Measurements from ENCODE around the gene H2AZ1.

The H2AZ1 gene

DNA sequence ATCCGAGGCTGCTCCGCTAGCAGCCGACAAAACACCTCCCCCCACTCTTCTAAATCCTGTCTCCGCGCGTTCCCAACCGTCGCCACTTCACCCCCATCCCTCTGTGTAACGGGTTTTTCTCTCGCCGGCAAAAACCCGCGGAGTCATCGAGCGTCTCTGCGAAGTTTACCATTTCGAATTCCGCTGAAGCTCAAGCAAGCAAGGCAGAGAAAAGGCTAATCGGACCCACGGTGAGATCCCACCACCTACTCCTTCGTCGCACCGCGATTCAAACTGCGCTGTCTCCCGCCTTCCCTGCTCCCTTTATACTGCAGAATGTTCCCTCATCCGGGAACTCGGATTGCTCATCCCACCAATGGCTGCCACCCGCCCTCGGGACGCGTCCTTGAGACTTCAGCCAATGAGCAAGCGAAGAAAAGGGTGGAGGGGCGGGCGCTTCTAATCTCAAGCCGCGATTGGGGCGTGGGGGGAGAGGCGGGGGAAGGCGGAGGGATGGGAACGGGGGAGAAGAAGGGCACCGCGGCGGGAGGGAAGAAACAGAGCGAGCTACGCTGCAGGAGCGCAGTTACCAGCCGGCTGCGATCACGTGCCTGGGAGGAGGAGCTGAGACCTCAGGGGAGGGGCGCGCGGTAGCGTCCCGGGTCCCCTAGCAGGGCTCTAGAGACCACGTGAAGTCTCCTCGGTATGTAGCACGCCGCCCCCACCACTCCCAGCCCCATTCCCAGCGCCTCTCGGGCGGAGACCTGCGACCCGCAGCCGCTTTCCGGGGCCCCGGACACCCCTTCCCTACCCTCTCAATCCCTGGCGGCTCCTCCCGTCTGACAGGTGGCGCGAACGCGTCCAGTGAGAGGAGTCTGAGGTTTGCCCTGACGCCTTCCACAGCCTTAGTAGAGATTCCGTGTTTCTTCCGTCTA, at the start of gene H2AZ1:
Gene H2AZ1, minus strand, starts transcription at position 277 of the 914 bp plus-strand sequence. Its CDS starts 105 bp downstream, at position 172.
- Histone ChIP-seq H3K36me3 (ENCODE audit: control insufficient read depth, insufficient read depth, low read length) (peaks cover 17% of the 10 kb centered on the region), H3K9me3 (ENCODE audit: control insufficient read depth, insufficient read depth, low read depth, low read length) (no peaks in the 10 kb centered on the region), H3K4me3 (ENCODE audit: low read depth, low read length) (peak within 1 kb of the TSS; percentile 75), H3K9ac (ENCODE audit: low read length) (peak within 1 kb of the TSS; percentile 98), H3K27me3 (ENCODE audit: control insufficient read depth, insufficient read depth, low read length) (no peaks in the 10 kb centered on the region), H3K4me1 (ENCODE audit: control insufficient read depth, insufficient read depth, low read length) (peaks cover 20% of the 10 kb centered on the region), H3K27ac (ENCODE audit: low read depth, low read length) (peak within 1 kb of the TSS; percentile 83)

DNA sequence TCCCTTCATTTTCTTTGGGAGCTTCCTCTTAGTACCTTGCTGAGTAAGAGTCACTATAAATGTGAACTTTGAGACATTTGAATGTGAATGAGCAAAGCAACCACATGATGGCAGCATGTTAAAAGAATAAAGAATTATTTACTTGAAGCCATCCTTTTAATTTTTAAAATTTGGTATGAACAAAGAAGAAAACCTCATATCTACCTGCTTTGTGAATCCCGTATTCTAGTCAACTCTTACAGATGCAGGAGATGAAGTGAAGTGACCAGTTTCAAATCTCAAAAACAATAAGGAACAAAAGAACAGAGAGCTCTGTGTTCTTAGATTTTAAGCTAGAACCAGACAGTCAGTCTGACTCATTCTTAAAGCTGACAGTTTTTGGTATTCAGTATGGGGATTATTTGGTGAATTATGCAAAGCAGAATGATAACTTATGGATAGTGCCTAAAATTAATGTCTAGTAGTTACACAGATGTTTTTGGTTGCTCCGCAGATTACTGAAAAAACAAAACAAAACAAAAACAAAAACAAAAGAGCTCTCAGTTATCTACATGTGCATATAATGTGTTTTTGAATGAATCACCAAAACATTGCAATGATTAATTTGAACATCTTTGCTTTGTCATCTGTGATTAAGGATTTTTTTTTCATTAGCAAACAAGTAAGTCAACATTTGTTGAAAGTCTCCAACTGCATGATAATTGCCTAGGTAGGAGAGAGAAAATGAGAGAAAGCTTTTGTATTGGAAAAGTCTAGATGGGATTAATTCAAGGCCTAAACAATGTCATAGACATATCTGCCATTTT, 48.2 kb upstream of the H2AZ1 start:
- no peak overlapping the region for H3K4me3 ChIP-seq (ENCODE audit: low read depth, low read length)
- H3K27ac ChIP-seq (ENCODE audit: low read depth, low read length): no peak overlapping the region
- no peaks in the 10 kb centered on the region for H3K4me1 ChIP-seq (ENCODE audit: control insufficient read depth, insufficient read depth, low read length)
- no peaks in the 10 kb centered on the region for H3K27me3 ChIP-seq (ENCODE audit: control insufficient read depth, insufficient read depth, low read length)
- H3K9me3 ChIP-seq (ENCODE audit: control insufficient read depth, insufficient read depth, low read depth, low read length): no peaks in the 10 kb centered on the region
- no peaks in the 10 kb centered on the region for H3K36me3 ChIP-seq (ENCODE audit: control insufficient read depth, insufficient read depth, low read length)
- H3K9ac ChIP-seq (ENCODE audit: low read length): no peak overlapping the region

GRCh38 chr4:99991741-99992140, 41.7 kb upstream of the H2AZ1 start:
- H3K27me3 ChIP-seq (ENCODE audit: control insufficient read depth, insufficient read depth, low read length): no peaks in the 10 kb centered on the region

DNA sequence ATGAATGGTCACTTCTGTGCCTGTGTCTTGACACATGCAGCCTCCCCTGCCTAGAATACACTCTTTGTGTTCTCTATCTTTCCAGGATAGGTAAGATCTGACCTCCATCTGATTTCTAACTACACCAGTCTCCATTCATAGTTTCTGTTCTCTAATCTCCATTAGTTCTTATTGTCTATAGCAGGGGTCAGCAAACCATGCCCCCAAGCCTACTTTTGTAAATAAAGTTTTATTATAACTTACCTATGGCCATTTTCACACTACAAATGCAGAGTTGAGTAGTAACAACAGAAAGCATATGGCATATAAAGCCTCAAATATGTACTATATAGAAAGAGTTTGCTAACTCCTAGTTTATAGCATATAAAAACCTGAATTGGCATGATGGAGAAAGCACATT, 37.6 kb upstream of the H2AZ1 start:
- Histone ChIP-seq H3K9ac (ENCODE audit: low read length) (no peak overlapping the region), H3K27me3 (ENCODE audit: control insufficient read depth, insufficient read depth, low read length) (no peaks in the 10 kb centered on the region), H3K36me3 (ENCODE audit: control insufficient read depth, insufficient read depth, low read length) (no peaks in the 10 kb centered on the region), H3K4me3 (ENCODE audit: low read depth, low read length) (no peak overlapping the region), H3K4me1 (ENCODE audit: control insufficient read depth, insufficient read depth, low read length) (no peaks in the 10 kb centered on the region), H3K9me3 (ENCODE audit: control insufficient read depth, insufficient read depth, low read depth, low read length) (no peaks in the 10 kb centered on the region), H3K27ac (ENCODE audit: low read depth, low read length) (no peak overlapping the region)

More at GRCh38 chr4:99991741-99992140, 41.7 kb upstream of the H2AZ1 start:
- Histone ChIP-seq H3K4me1 (ENCODE audit: control insufficient read depth, insufficient read depth, low read length) (no peaks in the 10 kb centered on the region), H3K4me3 (ENCODE audit: low read depth, low read length) (no peak overlapping the region), H3K36me3 (ENCODE audit: control insufficient read depth, insufficient read depth, low read length) (no peaks in the 10 kb centered on the region), H3K9me3 (ENCODE audit: control insufficient read depth, insufficient read depth, low read depth, low read length) (no peaks in the 10 kb centered on the region), H3K27ac (ENCODE audit: low read depth, low read length) (no peak overlapping the region), H3K9ac (ENCODE audit: low read length) (no peak overlapping the region)

DNA sequence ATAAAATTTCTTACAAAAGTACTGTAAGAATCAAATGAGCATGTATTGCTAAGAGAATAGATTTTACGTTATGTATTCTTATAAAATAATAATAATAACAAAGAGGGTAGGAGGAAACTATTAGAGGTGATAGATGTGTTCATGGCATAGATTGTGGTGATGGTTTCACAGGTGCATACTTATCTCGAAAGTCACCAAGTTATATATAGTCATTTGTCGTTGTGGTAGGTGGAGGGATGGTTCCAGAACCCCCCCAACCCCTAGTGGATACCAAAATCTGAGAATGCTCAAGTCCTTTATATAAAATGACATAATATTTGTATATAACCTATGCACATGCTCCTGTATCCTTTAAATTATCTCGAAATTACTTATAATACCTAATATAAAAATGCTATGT, 36.7 kb upstream of the H2AZ1 start:
- Histone ChIP-seq H3K4me1 (ENCODE audit: control insufficient read depth, insufficient read depth, low read length) (no peaks in the 10 kb centered on the region), H3K9ac (ENCODE audit: low read length) (no peak overlapping the region), H3K9me3 (ENCODE audit: control insufficient read depth, insufficient read depth, low read depth, low read length) (no peaks in the 10 kb centered on the region), H3K36me3 (ENCODE audit: control insufficient read depth, insufficient read depth, low read length) (no peaks in the 10 kb centered on the region), H3K27me3 (ENCODE audit: control insufficient read depth, insufficient read depth, low read length) (no peaks in the 10 kb centered on the region), H3K27ac (ENCODE audit: low read depth, low read length) (no peak overlapping the region), H3K4me3 (ENCODE audit: low read depth, low read length) (no peak overlapping the region)

DNA sequence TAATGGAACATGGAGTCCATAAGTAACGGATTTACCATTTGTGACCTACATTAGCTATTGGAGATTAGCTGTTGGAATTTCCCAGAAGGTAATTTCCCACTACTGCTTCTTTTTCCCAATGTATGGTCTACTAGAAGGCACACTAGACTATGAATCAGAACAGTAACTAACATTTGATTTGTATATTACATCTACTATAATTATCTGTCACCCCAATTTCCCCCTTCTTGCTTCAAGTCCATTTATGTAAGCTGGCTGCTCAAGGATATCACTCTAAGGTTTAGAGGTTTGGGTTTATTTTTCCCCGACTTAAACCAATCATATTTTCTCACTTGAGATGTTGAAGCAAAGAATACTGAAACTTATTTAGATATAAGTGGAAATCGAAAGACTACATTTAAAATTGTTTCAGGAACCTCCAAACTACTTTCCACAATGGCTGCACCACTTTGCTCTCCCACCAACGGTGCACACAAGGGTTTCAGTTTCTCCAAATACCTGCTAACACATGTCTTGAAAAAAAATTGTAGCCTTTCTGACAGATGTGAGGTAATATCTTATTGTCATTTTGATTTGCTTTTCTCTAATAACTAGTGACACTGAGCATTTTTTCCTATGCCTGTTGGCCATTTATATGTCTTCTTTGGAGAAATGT, 33.3 kb upstream of the H2AZ1 start:
- Histone ChIP-seq H3K36me3 (ENCODE audit: control insufficient read depth, insufficient read depth, low read length) (no peaks in the 10 kb centered on the region), H3K9ac (ENCODE audit: low read length) (no peak overlapping the region), H3K9me3 (ENCODE audit: control insufficient read depth, insufficient read depth, low read depth, low read length) (no peaks in the 10 kb centered on the region), H3K4me3 (ENCODE audit: low read depth, low read length) (no peak overlapping the region), H3K27me3 (ENCODE audit: control insufficient read depth, insufficient read depth, low read length) (no peaks in the 10 kb centered on the region), H3K4me1 (ENCODE audit: control insufficient read depth, insufficient read depth, low read length) (no peaks in the 10 kb centered on the region), H3K27ac (ENCODE audit: low read depth, low read length) (no peak overlapping the region)

GRCh38 chr4:99979872-99980271, 29.8 kb upstream of the H2AZ1 start:
- H3K27ac ChIP-seq (ENCODE audit: low read depth, low read length): no peak overlapping the region
- H3K36me3 ChIP-seq (ENCODE audit: control insufficient read depth, insufficient read depth, low read length): no peaks in the 10 kb centered on the region
- no peaks in the 10 kb centered on the region for H3K9me3 ChIP-seq (ENCODE audit: control insufficient read depth, insufficient read depth, low read depth, low read length)
- no peak overlapping the region for H3K4me3 ChIP-seq (ENCODE audit: low read depth, low read length)
- no peaks in the 10 kb centered on the region for H3K27me3 ChIP-seq (ENCODE audit: control insufficient read depth, insufficient read depth, low read length)
- H3K9ac ChIP-seq (ENCODE audit: low read length): no peak overlapping the region
- no peaks in the 10 kb centered on the region for H3K4me1 ChIP-seq (ENCODE audit: control insufficient read depth, insufficient read depth, low read length)

DNA sequence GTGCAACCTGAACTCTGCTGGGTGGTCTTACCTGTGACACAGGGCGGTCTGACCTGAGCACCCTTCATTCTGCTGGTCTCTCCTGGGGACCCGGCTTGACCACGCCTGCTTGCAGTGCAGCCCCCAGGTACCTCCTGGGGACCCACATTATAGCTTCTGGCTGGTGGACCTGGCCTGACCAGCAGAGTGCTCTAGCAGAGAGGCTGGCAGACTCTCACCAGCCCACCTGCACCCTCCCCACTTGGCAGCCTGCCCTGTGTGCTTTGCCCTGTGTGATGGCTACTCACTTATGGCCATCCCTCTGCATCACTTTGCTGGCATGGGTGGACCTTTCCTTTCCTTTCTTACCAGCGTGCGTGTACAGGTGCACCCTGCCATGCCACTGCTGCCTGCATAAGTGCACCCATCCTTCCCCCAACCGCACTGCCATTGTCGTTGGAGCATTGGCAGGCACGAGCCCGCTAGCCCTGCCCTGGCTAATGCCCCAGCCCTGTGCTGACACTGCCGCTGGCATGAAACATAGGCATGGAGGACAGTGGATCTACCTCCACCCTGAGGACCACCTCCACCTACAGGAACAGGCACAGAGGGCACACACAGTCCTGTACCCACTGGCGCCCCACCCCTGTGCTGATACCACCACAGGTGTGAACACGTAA, 21.5 kb upstream of the H2AZ1 start:
- no peaks in the 10 kb centered on the region for H3K27me3 ChIP-seq (ENCODE audit: control insufficient read depth, insufficient read depth, low read length)
- H3K36me3 ChIP-seq (ENCODE audit: control insufficient read depth, insufficient read depth, low read length): no peaks in the 10 kb centered on the region
- H3K27ac ChIP-seq (ENCODE audit: low read depth, low read length): no peak overlapping the region
- H3K9ac ChIP-seq (ENCODE audit: low read length): no peak overlapping the region
- H3K4me1 ChIP-seq (ENCODE audit: control insufficient read depth, insufficient read depth, low read length): 0 out of 2 replicates have a peak, but pooled peaks cover 3% of the 10 kb centered on the region
- no peak overlapping the region for H3K4me3 ChIP-seq (ENCODE audit: low read depth, low read length)
- no peaks in the 10 kb centered on the region for H3K9me3 ChIP-seq (ENCODE audit: control insufficient read depth, insufficient read depth, low read depth, low read length)

GRCh38 chr4:99968330-99968729, 18.3 kb upstream of the H2AZ1 start:
- H3K4me3 ChIP-seq (ENCODE audit: low read depth, low read length): no peak overlapping the region
- no peak overlapping the region for H3K9ac ChIP-seq (ENCODE audit: low read length)
- no peaks in the 10 kb centered on the region for H3K36me3 ChIP-seq (ENCODE audit: control insufficient read depth, insufficient read depth, low read length)
- no peaks in the 10 kb centered on the region for H3K9me3 ChIP-seq (ENCODE audit: control insufficient read depth, insufficient read depth, low read depth, low read length)
- H3K27me3 ChIP-seq (ENCODE audit: control insufficient read depth, insufficient read depth, low read length): no peaks in the 10 kb centered on the region
- 0 out of 2 replicates have a peak, but pooled peaks cover 3% of the 10 kb centered on the region for H3K4me1 ChIP-seq (ENCODE audit: control insufficient read depth, insufficient read depth, low read length)
- H3K27ac ChIP-seq (ENCODE audit: low read depth, low read length): no peak overlapping the region

- no peak overlapping the region for H3K4me3 ChIP-seq (ENCODE audit: low read depth, low read length)
Measured at GRCh38 chr4:99966692-99967091, 16.6 kb upstream of the H2AZ1 start.

More at GRCh38 chr4:99966692-99967091, 16.6 kb upstream of the H2AZ1 start:
- Histone ChIP-seq H3K36me3 (ENCODE audit: control insufficient read depth, insufficient read depth, low read length) (no peaks in the 10 kb centered on the region), H3K27me3 (ENCODE audit: control insufficient read depth, insufficient read depth, low read length) (no peaks in the 10 kb centered on the region), H3K9ac (ENCODE audit: low read length) (no peak overlapping the region), H3K4me1 (ENCODE audit: control insufficient read depth, insufficient read depth, low read length) (0 out of 2 replicates have a peak, but pooled peaks cover 3% of the 10 kb centered on the region), H3K9me3 (ENCODE audit: control insufficient read depth, insufficient read depth, low read depth, low read length) (no peaks in the 10 kb centered on the region), H3K27ac (ENCODE audit: low read depth, low read length) (no peak overlapping the region)

All from HUES6 (cell line).